CD4-positive, alpha-beta T cell treated with Interleukin-4 for 1 hour (primary cell): ENCODE data around the gene LAPTM4A.
"Not testable (repeated sequence)": the region's sequence is repeated elsewhere in the genome, so short reads cannot be mapped to it uniquely, and the experiment has no call there.

Source experiments
- DNase-seq, 2 donors: peaks; one replicate each; pipeline ENCODE4 v3.0.0-alpha.2; 2020 to 2022

Gene LAPTM4A

DNA sequence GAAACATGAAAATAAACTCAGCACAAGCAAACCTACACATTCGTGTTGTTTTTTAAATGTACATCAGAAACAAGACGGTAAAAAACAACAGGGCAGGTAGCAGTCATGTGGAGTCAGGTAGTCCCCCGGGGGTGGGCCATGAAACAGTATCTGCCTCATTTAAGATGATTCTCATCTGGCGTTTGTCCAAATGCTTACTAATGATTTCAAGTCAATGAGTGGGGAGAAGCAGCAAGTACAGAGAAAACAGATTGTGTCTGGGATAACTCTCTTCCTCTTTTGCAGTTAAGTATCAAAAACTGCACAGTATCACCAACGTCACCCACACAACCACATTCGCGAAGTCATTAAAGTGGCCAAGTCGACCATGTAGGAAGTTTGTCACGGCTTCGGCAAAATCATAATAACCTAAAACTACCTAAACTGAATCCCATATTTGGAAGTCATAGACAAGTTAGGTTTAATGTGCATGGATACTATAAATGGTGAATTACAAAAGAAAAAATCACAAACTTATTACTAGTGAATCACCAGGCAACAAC is 1.3 kb downstream of the LAPTM4A start:
- DNase-seq, result peak; percentile 57 to 66

DNA sequence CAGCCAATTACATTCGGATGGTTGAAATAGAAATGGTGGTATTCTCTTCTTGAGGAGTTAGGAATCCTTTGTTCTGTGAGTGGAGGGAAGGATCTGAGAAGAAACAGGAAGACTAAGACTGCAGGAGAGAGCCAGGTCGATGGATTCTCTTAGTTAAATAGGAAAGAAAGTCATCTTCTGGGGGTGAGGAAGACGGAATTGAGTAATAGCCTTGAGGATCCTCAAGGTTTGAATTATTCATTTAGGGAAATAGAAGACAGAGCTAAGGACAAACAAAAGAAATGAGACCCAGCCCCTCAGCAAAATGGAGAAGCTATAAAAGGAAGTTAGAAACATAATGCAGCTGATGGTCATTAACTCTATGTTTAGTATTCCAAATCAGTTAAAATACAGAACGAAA is 1.8 kb downstream of the LAPTM4A start:
- DNase-seq, result peak in 1 of 2 donors; percentile 13

DNA sequence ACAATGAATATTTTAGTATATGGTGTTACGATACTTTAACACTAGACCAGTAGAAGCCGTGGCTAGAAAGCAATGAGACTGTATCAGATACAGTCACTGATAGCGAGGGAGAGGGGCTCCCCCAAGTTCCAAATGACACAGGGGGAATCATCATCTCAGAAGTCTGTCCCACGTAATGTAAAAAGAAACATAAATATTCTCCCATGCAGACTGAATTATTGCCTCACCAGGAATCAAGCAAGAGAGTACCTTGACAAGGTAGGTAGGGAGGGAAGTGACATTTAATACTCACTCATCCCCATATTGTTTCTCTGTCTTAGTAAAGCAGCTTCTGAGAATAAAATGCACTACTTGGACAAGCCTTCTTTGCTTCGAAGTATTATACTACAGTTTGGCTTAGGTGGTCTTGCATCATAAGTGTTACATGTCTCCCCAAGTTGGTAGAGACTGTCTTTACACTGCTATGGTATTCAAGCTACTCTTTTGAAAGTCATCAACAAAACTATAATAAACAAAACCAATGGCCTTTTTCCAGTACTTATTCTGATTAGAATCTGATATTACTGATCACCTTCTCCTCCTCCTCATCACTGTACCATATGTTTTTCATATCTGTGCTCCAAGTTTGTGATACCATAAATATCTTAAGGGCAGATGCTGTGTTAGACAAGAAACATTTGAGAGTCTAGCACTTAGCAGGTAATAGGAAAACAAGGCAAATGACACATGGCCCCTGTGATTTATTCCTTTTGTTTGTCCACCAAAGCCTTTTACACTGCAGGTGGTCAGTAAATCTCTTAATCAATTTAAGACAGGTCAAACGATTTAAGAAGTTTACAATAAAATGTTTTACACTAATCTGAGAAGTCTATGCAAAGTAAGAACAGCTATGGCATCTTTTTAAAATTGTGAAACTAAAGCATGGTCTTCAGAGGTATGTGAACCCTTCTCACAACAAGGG is 2.7 kb downstream of the LAPTM4A start:
- DNase-seq, result no peak

DNA sequence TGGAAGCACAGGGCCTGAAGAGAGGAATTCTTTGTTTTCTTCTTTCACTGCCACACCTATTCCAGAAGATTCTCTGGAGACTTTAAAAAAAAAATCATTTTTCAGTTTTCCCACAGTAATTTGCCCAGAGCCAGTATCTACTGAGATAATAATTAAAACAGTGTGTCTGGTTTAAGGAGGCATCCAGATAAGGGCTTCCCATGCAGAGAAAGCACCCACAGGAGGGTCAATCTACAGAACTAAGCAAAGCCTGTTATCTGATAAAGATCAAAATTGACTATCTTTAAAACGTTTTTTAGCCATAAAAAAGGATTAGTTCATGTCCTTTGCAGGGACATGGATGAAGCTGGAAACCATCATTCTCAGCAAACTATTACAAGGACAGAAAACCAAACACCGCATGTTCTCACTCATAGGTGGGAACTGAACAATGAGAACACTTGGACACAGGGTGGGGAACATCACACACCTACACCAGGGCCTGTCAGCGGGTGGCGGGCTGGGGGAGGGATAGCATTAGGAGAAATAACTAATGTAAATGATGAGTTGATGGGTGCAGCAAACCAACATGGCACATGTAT is 5.6 kb downstream of the LAPTM4A start:
- DNase-seq, result not testable (repeated sequence)

DNA sequence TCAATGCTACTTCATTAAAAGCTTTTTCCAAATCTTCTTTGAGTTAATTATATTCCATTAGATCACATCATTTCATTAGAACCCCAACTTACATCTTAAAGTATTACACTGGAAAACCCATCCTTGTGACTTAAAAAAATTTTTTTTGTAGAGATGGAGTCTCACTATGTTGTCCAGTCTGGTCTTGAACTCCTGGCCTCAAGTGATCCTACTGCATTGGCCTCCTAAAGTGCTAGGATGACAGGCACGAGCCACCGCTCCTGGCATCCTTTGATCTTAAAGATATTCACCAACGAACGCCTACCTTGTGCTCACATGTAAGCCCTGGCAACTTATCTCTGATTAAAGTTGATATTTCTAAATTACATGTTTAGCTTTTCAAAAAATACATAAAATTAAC is 6.7 kb downstream of the LAPTM4A start:
- DNase-seq, result no peak

DNA sequence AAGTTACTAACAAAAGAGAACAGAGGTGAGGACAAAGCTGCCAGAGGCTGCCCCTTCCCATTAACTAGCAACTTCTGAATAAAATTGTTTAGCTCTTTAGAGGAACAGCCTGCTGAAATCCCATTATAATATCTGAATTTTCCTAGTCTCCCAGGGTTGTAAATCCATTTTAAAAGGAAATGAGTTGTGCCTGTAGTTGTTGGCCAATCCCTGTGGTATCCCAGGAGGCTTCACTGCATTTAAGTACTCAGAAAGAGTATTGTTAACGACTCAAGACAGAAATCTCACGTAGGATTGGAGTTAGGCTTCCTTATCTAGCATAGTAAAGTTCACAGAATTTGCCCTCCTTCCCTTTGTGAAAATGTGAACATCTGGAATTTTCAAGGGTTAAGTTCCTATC is 8.9 kb downstream of the LAPTM4A start:
- no peak for DNase-seq

DNA sequence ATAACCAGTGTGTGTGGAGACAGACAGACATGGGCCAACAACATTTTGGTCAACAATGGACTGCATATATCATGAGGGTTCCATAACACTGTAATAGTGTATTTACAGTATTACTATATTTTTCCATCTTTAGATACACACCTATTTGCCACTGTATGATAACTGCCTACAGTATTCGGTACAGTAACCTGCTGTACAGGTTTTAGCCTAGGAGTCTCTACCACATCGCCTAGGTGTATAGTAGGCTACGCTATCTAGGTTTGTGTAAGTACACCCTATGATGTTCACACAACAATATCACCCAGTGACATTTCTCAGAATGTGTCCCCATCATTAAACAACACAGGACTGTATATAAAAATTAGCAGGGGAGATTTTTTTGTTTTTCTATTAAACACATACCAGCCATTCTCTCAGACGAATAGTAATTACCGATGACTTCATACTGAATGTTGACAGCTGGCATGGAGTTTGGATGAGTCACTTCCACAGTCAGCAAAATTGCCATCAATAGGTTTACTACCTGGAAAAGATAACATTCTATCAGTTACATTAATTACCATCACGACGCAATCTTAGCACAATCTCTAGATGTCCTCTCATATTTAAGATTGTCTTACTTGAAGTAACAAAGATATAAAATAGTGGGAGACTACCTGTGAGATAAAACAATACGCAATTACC is 10.8 kb downstream of the LAPTM4A start:
- no peak for DNase-seq

DNA sequence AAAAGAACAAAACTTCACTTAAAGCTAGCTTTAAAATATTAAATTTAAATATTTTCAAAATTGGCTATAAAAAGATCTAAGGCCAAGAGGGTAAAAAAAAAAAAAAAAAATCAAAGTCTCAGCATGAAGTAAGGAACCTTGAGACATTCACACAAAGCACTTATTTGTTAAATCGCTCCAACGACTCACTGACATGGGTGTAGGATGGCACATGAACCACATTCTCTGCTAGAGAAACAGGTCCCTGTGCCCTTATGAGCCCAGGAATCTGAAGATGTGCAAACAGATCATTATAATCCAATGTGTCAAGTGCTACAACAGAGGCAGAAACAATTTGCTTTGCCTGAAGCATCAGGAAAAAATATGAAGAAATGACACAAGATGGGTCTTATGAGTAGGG is 13.8 kb downstream of the LAPTM4A start:
- no peak for DNase-seq

DNA sequence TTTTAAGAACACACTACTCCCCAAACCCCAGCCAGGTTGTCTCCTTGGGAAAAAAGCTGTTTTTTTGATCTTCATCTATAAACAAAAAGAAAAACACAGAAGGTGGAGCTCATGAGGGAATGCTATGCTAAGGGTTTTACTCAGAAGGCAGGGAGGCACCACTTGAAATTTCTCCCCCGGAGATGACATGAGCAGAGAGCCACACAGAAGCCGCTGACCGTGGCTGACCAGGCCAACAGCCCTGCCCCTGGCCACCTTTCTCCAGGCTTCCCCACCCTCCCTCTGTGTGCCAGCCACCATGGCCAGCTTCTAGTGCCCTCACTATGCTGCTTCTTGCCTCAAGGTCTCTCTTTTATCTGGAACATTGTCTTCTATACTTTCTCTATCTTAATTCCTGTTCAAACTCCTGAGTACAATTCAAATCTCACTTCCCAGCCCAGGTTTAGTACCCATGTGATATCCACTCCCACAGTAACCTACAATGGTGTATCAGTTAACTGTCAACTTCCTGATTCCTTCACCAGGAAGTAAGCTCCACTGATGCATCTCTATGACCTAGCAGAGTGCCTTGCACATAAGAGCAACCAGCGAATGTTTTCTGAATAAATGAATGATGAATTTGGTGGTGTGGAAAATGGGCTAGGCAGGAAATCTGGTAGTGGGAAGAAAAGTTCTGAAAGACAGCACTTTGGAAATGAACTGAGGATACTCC is 15.3 kb downstream of the LAPTM4A start:
- no peak for DNase-seq

DNA sequence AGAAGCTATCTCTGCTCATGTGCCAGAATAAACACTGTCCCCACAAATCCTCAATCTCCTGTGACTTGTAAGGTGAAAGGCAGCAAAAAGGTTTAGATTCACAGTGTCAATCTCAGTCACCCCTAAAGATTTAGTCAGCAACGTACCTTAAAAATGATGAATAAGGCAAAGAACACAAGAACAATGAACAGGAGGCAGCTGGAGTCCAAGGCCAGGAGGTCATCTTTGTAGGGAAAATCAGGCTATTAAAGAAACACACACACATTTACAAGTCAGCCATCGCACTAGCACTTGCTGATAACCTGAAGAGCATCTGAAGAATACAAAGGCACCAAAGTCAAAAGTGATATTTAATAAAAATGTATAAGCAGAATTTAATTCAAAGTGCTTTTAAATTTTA is 16.6 kb downstream of the LAPTM4A start:
- DNase-seq, result no peak

DNA sequence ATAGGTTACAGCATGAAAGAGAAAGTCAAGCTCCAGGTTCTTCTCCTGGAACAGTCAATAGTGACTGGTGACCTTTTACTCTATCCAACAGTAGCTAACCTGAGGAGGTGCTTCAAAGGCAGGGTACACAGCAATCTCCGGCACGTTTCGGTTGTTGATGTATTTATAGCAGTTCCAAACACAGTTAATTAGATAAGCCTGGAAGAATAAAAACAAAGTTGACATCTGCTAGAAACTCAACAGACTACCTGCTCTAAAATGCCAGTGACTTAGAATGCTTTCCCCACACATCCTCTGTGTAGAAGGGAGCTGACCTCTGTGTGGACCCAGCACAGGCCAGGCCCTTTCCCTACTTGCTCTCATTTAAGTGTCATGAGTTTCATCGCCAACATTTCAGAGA is 17.2 kb downstream of the LAPTM4A start:
- no peak for DNase-seq

DNA sequence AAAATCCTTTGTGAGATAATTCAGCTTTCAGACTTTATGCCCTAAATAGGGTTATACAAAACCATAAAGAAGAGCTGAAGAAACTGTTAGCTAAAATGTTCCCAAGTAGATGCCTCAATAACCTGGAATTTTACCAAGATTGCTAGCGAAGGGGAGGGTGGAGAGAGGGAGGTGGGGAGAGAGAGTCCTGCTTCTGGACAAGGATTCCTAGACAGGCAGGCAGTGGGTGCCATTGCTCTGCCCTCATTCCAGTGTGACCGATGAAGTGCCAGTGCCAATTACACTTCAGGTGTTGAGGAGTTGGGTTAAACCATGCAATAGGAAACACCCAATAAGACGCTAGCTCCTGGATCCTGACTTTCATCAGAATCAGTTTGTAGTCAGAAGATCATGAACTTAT is 18.1 kb downstream of the LAPTM4A start:
- DNase-seq, result no peak

DNA sequence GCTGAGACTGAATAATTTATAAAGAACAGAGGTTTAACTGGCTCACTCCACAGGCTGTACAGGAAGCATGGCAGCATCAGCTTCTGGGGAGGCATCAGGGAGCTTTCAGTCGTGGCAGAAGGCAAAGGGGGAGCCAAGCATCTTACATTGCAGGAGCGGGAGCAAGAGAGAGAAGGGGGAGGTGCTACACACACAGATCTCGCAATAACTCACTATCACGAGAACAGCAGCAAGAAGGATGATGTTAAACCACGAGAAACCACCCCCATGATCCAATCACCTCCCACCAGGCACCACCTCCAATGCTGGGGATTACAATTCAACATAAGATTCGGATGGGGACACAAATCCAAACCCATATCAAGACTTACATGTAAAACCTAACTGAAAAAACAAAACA is 21.2 kb downstream of the LAPTM4A start:
- no peak for DNase-seq

DNA sequence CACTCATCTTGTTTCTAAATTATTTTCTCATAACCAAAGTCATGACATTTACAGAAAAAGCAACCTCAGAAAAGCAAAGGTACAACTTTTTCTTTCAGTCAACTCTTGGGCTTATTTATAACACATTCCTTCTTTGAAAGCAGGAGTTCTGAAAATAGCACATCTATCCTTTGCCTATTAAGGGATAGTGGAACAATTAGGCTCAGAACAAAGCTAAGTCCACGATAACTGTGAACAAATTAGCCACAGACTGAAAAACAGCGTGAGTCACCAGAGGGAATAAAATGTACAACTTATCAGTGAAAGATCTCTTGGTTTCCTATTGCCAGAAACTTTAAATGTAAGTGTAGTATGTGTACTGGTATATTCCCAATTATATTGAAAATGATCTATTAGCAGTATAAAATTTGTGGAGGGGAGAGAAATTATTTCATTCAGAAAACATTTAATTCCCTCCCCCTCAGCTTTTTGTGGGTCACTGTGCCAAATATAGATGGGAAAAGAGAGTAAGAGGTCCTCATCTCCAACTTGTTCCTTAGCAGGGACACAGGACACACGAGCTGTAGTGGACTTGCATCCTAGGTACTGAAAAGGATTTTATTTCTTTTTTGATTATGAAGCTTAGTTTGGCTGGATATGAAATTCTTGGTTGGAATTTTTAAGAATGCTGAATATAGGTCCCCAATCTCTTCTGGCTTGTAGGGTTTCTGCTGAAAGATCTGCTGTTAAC is 23.6 kb downstream of the LAPTM4A start:
- DNase-seq, result no peak

DNA sequence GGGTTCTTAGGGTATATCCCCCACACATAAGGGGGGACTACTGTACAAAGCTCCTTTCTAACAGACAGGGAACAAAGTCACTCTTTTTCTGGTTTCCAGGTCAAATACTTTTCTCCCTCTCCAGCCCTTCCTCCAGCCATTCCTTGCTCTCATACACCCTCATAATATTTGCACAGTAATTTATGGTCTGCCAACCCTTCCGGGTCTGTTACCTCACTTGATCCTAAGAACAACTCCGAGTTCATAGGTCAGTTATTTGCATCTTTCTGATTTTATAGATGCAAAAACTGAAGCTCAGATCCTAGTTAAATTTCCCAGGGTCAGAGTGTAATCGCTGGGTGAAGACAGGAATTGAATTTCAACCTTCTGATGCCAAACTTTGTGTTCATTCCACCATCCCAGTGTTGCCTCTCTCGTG is 24.2 kb downstream of the LAPTM4A start:
- DNase-seq, result no peak

DNA sequence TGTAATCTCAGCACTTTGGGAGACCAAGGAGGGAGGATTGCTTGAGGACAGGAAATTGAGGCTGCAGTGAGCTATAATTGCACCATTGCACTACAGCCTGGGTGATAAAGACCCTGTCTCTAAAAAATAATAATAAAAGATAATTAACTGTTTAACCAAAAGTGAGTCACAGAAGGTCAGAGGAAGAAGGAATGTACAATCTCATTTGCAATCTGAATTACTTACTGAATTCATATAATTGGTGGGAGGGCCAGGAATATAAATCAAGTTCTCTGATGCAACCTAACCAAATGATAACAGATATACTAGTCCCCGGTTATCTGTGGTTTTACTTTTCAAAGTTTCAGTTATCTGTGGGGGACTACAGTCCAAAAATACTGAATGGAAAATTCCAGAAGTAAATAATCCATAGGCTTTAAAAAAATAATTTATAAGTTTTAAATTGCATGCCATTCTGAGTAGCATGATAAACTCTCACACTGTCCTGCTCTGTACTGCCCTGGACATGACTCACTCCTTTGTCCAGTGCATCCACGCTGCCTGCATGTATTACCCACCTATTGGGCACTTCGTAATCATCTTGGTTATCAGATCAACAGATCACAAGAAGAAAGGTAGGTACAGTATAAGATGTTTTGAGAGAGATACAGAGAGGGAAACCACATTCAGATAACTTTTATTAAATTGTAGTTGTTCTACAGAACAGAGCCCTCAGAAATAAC is 26.2 kb downstream of the LAPTM4A start:
- no peak for DNase-seq

DNA sequence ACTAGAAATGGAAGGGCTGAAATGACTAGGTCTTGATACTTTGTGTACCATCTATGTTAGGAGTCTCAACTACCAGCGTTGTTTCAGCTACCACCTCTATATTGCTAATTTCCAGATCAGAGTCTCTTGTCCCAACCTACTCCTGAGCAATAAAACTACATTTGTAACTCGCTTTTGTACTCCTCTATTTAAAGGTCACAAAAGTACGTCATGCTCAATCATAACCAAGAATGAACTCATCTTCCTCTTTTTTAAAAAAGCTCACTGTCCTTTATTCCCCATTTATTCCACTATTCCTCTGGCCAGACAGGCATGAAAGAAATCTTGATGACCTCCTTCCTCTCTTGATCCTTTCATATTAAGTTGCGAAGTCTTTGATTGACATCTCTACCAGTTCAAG is 27.7 kb downstream of the LAPTM4A start:
- DNase-seq, result no peak

DNA sequence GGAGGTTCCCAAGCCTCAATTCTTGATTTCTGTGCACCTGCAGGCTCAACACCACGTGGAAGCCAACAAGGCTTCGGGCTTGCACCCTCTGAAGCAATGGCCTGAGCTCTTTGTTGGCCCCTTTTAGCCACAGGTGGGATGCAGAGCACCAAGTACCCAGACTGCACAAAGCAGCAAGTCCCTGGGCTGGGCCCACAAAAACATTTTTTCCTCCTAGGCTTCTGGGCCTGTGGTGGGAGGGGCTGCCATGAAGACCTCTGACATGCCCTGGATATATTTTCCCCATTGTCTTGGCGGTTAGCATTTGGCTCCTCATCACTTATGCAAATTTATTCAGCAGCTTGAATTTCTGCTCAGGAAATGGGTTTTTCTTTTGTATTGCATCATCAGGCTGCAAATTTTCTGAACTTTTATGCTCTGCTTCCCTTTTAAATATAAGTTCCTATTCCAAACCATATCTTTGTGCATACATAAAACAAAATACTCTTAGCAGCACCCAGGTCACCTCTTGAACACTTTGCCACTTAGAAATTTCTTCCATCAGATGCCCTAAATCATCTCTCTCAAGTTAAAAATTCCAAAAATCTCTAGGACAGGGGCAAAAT is 29.9 kb downstream of the LAPTM4A start:
- no peak for DNase-seq

DNA sequence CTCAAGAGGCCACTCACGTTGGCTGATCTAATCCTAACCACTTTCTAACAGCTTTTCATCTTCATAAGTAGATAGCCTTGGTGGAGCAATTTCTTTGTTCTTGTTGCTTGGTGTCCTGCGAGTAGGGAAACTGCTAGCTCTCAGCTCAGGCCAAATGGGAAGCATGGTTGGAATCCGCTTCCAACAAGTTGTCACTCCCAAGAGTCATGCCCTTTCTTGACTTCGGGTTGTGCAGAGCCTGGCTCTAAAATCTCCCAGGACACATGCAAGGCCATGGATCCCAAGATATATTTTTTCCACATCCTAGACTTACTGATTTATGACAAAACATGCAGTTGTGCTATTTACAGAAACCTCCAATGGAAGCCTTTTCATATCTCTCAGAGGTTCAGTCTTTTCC is 31.7 kb downstream of the LAPTM4A start:
- DNase-seq, result no peak

DNA sequence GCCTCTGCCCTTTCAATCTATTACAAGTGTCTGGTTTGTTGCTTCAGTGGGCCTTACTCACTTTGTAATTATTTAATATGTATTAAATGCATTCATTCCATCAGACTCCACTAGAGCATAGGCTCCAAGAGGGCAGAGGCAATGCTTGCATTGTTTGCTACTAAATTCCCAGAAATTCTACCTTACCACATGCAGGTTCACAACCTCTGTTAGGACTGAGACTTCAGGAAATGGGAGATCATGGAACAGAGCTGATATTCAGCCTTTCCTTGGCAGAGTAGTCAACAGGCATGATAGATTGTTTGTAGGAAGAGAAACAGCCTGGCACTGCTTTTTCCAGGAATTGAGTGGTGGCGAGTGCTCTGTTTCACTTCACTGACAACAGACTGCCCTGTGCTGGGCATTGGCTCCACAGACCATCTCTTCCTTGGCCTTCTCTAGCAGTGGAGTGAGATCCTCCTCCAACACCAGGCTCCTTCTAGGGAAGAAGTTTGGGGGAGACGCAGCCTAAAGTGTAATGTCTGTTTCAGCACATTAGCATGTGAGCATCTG is 32.8 kb downstream of the LAPTM4A start:
- DNase-seq, result no peak

DNA sequence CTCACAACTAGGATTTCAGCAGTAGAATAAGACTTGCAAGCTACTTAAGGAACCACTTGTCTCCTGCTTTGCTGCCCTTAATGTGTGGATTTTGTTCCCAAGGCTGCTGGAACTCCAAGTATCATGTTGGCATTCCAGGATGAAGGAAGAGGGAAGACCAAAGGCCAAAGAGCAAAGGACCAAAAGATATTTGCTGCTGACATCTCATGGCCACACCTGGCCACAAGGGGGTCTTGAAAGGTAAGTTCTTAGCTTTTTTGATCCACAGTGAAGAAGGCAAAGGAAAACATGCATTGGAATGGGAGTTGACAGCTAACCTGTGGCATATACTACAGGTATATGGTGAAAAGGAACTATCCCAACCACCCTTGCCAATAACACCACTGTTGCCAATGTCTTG is 35.1 kb downstream of the LAPTM4A start:
- DNase-seq, result no peak
